Activated T-cell treated with anti-CD3 and anti-CD28 coated beads, Interleukin-2, amount 50 U/mL, for 48 hours (primary cell): Measurements from ENCODE around the gene LAPTM5.

Experiments used
- DNase-seq, 2 experiments: peaks; one replicate each; pipeline ENCODE4 v3.0.0-alpha.2; 2020

LAPTM5 gene

DNA sequence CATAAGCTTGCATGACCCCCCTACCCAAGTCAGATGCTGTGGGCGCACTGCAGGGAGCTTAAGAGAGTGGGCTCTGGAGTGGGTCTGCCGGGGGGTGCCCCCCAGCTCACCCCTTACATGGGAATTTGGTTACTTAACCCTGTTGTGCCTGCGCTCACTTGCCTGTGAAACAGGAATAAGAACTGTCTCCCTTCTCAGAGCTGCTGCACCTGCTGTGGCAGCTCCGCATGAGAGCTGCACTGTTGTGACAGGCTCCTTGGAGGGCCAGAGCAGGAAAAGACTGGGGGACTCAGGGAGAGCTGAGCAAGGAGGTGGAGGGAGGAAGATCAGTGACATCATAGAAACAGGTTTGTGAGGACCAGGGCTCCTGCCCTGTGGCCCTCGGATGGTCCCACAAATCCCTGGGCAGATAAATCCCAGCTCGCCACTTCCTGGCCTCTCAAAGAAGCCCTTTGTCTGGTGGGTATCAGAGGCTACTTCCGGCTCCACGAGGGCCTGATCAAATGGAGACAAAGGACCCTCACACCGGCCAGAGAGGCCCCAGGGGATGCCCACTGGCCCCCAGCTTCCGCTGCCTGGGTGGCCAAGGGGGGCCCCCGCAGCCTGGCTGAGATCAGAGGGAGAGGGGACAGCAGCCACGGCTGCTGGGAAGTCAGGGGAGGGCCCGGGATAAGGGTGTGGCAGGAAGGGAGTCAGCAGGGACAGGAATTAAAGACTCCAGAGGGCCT is 28.9 kb upstream of the LAPTM5 start:
- no peak for DNase-seq

DNA sequence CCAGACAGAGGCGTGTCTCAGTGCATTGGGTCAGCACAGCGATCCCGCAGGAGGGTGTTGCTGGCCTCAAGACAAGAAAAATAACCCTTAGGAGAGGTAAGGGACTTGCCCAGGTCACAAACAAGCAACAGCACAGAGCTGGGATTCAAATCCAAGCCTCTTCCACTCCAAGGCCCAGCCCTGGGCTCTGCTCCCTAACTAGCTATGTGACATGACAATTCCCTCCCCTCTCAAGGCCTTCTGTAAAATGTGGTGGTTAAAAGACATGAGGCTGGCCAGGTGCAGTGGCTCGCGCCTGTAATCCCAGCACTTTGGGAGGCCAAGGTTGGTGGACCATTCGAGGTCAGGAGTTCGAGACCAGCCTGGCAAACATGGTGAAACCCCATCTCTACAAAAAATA is 28.1 kb upstream of the LAPTM5 start:
- no peak for DNase-seq

DNA sequence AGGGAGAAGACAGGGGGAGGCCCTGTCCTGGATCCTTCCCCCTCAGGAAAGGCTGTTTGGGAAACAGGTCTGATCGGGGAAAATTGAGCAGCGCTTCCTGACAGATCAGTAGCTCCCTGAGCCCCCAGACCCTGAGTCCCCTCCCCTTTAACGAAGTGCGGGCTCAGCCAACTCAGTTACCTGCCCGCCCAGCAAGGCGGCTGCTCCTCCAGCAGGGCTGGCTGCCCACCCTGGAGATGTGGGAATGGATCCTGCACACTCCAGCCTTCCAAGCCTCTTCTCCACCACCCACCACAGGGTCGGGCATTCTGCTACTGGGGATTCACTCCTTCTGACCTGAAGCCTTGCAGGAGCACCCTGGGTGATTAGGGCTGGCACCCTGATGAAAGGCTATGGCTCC is 27.6 kb upstream of the LAPTM5 start:
- DNase-seq: no peak

DNA sequence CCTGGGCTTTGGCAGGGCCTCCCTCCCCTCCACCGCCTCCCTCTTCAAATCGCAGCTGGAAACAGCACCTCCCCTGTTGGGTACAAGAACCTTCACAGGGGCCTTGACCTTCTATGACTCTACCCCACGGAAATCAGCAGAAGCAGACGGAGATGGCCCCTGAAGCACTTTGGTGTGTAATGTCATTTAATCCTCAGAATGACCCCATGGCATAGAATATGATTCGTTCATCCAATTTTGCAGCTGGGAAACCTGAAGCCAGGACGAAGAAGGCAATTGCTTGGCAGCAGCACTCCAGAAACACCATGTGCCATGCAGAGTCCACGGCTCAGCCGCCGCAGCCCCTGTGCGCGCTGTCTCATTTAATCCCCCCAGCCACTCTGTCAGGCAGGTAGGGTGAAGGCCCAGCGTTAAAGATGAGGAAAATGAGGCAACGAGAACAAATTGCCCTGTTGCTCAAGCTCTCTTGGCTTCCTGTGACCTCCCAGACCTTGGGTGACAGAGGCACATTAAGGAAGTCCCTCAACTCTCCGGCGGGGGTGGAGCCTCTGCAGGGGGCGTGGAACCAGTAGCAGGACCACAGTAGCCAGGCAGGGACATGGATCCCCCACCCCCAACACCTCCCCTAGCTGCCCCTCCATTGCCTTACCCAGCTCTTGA is 25.8 kb upstream of the LAPTM5 start:
- no peak for DNase-seq

DNA sequence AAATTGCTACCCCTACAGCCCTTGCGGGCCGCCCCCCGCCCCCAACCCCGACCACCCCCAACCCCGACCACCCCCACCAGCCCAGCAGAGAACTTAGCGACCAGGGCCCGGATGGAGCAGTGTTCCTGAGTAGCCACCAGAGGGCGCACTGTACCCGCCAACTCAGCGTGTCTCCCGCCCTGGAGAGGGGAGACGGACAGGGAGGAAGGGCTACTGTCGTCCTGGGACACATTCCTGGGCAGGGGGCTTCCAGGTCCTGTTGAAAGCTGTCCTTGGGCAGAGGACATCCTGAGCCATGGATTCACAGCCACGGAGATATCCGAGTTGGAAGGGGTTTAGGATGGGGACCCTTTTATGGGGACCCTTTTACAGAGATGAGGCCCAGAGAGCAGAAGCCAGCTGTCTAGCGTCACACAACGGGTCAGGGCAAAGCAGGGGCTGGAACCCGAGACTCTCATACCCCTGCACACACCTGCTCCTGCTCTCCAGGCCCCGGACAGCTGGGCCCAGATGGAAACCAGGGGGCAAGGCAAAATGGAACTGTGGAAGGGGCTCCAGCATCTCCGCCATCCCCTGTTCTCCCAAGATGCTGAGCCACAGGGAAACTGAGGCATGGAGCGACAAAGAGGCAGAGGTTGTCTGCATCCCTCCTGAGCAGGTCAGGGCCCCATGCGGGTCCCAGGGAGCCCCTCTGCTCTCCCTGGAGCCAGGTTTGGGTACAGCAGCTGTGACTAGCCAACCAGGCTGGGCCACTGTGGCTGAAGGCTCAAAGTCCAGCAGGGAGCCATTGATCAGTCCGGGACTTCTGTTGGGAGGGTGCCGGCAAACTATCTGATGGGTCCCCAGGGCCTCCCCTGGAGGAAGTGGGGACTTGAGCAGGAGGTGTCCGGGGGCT is 25.0 kb upstream of the LAPTM5 start:
- peak; percentile 89 to 90 for DNase-seq

- DNase-seq: no peak
These were observed 24.3 kb upstream of the LAPTM5 start for GRCh38 chr1:30781906-30782305.

GRCh38 chr1:30780409-30780808 is 22.8 kb upstream of the LAPTM5 start:
- no peak for DNase-seq

DNA sequence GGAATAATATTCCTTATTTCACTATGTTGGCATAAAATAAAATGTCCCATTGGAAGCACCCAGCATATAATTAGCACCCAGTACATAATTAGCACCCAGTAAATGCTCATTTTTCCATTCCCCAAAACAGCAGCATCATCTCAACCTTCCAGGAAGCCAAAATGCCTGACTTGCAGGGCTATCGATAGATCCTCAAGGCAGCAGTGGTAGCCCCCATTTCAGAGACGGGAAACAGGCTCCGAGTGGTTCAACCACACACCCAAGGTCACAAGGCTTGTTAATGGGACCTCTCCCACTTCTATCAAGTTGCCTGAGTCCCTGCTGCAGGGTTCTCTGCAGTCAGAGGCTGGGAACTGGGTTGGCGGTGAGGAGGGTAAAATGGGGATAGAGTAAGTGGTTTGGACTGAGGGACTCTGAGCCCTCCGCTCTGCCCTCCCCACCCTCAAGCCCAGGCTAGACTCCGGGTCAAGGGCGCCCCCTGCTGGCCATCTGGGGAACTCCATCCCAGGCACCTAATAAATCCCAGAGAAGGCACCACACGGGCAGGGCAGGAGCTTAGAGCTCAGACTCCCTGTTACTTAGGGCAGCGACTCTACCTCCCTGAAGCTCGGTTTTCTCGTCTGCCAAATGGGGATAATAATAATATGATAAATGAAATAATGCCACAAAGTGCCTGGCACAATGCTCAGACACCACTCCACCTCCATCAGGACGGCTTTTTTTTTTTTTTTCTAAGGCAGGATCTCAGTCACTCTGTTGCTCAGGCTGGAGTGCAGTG is 21.9 kb upstream of the LAPTM5 start:
- DNase-seq: peak; percentile 98 to 99

DNA sequence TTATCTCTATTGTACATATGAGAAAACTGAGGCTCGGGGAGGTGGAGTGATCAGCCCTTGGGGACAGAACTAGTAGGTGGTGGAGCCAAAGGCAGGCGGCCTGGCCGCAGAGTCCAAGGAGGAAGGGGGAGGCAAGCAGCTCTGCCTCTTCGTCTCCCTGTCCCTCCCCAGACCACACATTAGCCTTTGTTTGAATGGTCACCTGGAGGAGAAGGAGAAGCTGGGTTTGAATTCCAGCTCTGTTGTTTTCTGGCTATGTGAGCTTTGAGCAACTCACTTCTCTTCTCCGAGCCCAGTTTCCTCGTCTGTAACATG is 21.4 kb upstream of the LAPTM5 start:
- DNase-seq: no peak

- DNase-seq: peak in 1 of 2 experiments; percentile 55
These were observed 20.8 kb upstream of the LAPTM5 start for GRCh38 chr1:30778154-30778978.

DNA sequence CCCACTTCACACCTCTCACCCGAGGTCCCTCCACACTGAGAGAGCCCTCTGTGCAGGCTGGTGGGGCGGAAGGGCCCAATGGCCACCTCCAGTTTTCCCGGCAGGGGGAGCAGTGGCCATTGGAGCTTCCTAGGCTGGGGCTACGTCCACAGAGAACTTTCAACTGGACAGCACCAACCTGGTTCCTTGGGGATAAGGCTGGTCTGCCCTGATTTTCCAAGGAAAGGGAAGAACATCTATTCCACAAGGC is 20.3 kb upstream of the LAPTM5 start:
- no peak for DNase-seq

- DNase-seq: no peak
These were observed 19.7 kb upstream of the LAPTM5 start for GRCh38 chr1:30777060-30777903.

GRCh38 chr1:30776097-30777059 is 18.8 kb upstream of the LAPTM5 start:
- DNase-seq: no peak

DNA sequence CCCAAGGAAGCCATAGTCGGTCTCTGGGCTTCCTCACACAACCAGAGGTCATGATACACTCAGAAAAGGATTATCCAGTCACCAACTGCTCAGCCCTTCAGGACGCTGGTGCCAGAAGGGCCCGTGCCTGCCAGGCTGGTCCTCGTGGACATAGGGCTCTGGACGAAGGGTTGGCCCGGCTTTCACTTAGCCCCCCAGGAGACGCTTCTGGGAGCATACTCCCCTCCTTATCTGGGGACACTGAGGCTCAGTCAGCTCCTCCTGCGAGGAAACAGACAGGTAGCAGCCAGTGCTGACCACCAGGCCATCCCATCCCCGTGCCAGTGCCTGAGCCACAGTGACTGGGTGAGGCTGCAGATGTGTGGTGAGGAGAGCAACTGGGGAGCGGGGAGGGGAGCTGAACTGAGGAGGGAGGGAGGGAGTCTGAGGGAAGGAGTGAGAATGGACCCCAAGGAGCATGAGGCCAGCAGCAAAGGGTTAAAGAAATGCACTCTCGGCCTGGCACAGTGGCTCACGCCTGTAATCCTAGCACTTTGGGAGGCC is 17.9 kb upstream of the LAPTM5 start:
- no peak for DNase-seq

- DNase-seq: no peak
These were observed 17.2 kb upstream of the LAPTM5 start for GRCh38 chr1:30774550-30775432.

- no peak for DNase-seq
These were observed 16.3 kb upstream of the LAPTM5 start for GRCh38 chr1:30773722-30774358.

DNA sequence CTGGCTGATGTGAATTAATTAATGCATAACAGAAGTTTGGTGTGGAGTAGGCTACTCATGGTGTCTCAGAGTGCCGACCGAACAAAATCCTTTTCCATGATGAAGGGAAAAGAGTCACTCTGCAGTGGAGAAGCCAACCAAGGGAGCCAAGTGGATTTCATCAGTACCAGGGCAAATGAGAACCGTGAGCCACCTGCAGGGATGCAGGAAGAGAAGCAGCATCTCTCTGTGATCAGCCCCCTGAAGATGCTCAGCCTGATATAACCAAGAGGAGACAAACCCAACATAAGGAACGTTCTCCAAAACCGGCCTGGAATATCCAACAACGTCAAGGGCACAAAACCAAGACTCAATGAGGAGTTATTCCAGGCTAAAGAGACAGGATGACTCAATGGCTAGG is 13.4 kb upstream of the LAPTM5 start:
- DNase-seq: no peak

DNA sequence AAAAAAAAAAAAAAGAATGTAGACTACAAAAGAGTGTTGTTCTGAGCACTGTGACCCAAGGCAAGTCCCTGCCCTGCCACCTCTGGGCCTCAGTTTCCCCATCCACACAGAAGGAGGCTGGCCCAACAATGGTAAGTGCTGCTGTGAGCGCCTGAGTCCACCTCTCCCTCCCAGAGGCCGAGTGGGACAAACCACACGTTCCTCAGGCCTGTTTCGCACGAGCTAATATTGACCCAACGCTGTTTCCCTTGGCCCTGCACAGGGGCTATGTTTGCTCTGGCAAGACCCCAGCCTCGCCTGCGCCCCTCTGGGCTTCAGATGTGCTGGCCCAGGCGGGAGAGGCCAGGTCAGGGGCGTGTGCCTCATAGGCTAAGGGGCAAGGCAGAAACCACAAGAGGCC is 12.6 kb upstream of the LAPTM5 start:
- no peak for DNase-seq
